Upper lobe of right lung (tissue), 1 donor: Measurements from ENCODE around the gene KLHL2. TPM values are rescaled to one million over a fixed set of nuclear protein-coding genes. Genes with fewer than 3 reads are reported as not detected.

Source experiments
- ATAC-seq: fragments of 200-7000 bp; cut with Tn5 transposase; one replicate; pipeline ENCODE4 v1.9.1; 2020; ENCODE audit warnings: mild to moderate bottlenecking, moderate library complexity
- DNase-seq: peaks from one replicate; pipeline ENCODE4 v3.0.0-alpha.2; 2020
- H3K27ac ChIP-seq: fragments of 200-600 bp; one replicate; pipeline ENCODE4 v1.8.0; 2022
- H3K27me3 ChIP-seq: fragments of 200-600 bp; one replicate; pipeline ENCODE4 v1.8.0; 2022; ENCODE audit warnings: mild to moderate bottlenecking
- H3K36me3 ChIP-seq: fragments of 200-600 bp; one replicate; pipeline ENCODE4 v1.8.0; 2022
- H3K4me1 ChIP-seq: fragments of 200-600 bp; one replicate; pipeline ENCODE4 v1.8.0; 2022
- H3K4me3 ChIP-seq: fragments of 200-600 bp; one replicate; pipeline ENCODE4 v1.8.0; 2022; ENCODE audit warnings: mild to moderate bottlenecking
- H3K9me3 ChIP-seq: fragments of 200-600 bp; one replicate; pipeline ENCODE4 v1.8.0; 2022
- CTCF ChIP-seq: fragments of 200-600 bp; IDR thresholded peaks from one replicate; pipeline ENCODE4 v1.8.0; 2022; ENCODE audit warnings: antibody characterized with exemption
- intact Hi-C: fragments of 100-400 bp; cut with DNase I; formaldehyde crosslinking; loops from one replicate; pipeline ENCODE4 v1.11.0; 2022
- total RNA-seq: library from RNA; stranded (reverse); fragmentation: NEBNext Ultra II Directional; extraction: Animal tissue kit (Norgen Biotek cat#: 25700); gene quantifications from one replicate; pipeline ENCODE4 v1.2.1, GENCODE V29; 2021
- donor health status: DM: no; HTN: yes; CAD: no; lungs with severe emphysema.

KLHL2 gene
- total RNA-seq, 1 donor from 2014 or later, result 44.3 TPM

GRCh38 chr4:165203541-165204461, 3.6 kb upstream of the KLHL2 start:
- no peak overlapping the region for H3K27ac ChIP-seq
- intact Hi-C loops, result no loop called here

GRCh38 chr4:165204462-165204830, 2.9 kb upstream of the KLHL2 start:
- Histone ChIP-seq H3K4me3 (no peak overlapping the region), H3K27me3 (no peaks in the 10 kb centered on the region), H3K27ac (no peak overlapping the region), H3K36me3 (no peaks in the 10 kb centered on the region), H3K9me3 (no peaks in the 10 kb centered on the region), H3K4me1 (peaks cover 12% of the 10 kb centered on the region)
- no peak for TF ChIP-seq CTCF
- intact Hi-C loops, result no loop called here
- DNase-seq, result no peak
- no peak for ATAC-seq

More at GRCh38 chr4:165203541-165204461, 3.6 kb upstream of the KLHL2 start:
- H3K36me3 ChIP-seq, result no peaks in the 10 kb centered on the region
- no peaks in the 10 kb centered on the region for H3K27me3 ChIP-seq
- H3K4me1 ChIP-seq, result peaks cover 6% of the 10 kb centered on the region
- H3K9me3 ChIP-seq, result no peaks in the 10 kb centered on the region
- DNase-seq, result no peak
- H3K4me3 ChIP-seq, result no peak overlapping the region
- no peak for TF ChIP-seq CTCF
- ATAC-seq, result no peak

GRCh38 chr4:165207016-165207430, 338 bp upstream of the KLHL2 start:
- intact Hi-C loops, result no loop called here
- Histone ChIP-seq H3K27me3 (no peaks in the 10 kb centered on the region), H3K27ac (peak overlapping the region; percentile 64), H3K4me3 (peak overlapping the region; percentile 82), H3K36me3 (no peaks in the 10 kb centered on the region), H3K9me3 (no peaks in the 10 kb centered on the region), H3K4me1 (peaks cover 20% of the 10 kb centered on the region)
- ATAC-seq (peak; percentile 14), DNase-seq (no peak)
- no peak for TF ChIP-seq CTCF

- no peaks in the 10 kb centered on the region for H3K9me3 ChIP-seq
- no peaks in the 10 kb centered on the region for H3K27me3 ChIP-seq
- H3K4me1 ChIP-seq, result peaks cover 20% of the 10 kb centered on the region
- intact Hi-C loops, result no loop called here
- peak overlapping the region; percentile 82 for H3K4me3 ChIP-seq
- H3K27ac ChIP-seq, result peak overlapping the region; percentile 89
- TF ChIP-seq CTCF, result no peak
- no peak for DNase-seq
- H3K36me3 ChIP-seq, result no peaks in the 10 kb centered on the region
- no peak for ATAC-seq
Observed at GRCh38 chr4:165208221-165208652, 876 bp downstream of the KLHL2 start.

GRCh38 chr4:165208741-165209388, 1.5 kb downstream of the KLHL2 start:
- ATAC-seq, result no peak
- Histone ChIP-seq H3K27me3 (no peaks in the 10 kb centered on the region), H3K9me3 (no peaks in the 10 kb centered on the region), H3K36me3 (no peaks in the 10 kb centered on the region), H3K27ac (peak overlapping the region; percentile 89), H3K4me1 (peaks cover 20% of the 10 kb centered on the region), H3K4me3 (peak overlapping the region; percentile 82)
- TF ChIP-seq CTCF, result no peak
- DNase-seq, result no peak
- intact Hi-C loops, result no loop called here
